GM13976 (cell line): ENCODE measurements around the gene MVB12B.

Source experiments
- DNase-seq: peaks from one replicate; pipeline ENCODE4 v3.0.0; 2012; ENCODE audit warnings: low spot score
- in situ Hi-C: fragments of 300-500 bp; cut with MboI; formaldehyde crosslinking; loops from one replicate; pipeline ENCODE4 v1.12.0; 2022; ENCODE audit warnings: low sequenced_read_pairs, mixed read lengths, inconsistent platforms; ENCODE audit not compliant: unreplicated experiment
- TF ChIP-seq, protein P1 (sequence below): IDR thresholded peaks from 2 replicates; pipeline ENCODE4 v1.5.1; 2012; ENCODE audit warnings: borderline replicate concordance, mild to moderate bottlenecking; ENCODE audit not compliant: insufficient read depth; ENCODE audit errors: extremely low read depth, missing control alignments, control extremely low read depth

MVB12B gene

DNA sequence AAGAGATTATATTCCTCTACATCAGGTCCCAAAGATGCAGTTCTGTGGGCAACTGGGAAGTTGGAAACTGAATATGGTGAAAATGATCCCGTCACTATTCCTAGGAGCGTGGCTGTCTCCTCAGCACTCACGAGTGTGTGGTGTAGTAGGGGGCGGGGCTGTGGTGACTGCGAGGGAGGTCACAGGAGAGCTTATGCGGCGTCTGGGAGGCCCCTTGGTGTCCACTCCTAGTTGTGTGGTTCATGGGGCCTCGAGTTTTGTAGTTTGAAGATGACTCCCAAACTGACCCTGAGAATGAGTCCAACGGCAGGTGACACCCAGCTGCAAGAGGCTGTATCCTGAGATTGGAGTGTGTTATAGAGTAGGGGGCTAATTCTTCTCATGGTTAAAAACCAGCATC is 68.2 kb downstream of the MVB12B start:
- TF ChIP-seq, protein P1, sequence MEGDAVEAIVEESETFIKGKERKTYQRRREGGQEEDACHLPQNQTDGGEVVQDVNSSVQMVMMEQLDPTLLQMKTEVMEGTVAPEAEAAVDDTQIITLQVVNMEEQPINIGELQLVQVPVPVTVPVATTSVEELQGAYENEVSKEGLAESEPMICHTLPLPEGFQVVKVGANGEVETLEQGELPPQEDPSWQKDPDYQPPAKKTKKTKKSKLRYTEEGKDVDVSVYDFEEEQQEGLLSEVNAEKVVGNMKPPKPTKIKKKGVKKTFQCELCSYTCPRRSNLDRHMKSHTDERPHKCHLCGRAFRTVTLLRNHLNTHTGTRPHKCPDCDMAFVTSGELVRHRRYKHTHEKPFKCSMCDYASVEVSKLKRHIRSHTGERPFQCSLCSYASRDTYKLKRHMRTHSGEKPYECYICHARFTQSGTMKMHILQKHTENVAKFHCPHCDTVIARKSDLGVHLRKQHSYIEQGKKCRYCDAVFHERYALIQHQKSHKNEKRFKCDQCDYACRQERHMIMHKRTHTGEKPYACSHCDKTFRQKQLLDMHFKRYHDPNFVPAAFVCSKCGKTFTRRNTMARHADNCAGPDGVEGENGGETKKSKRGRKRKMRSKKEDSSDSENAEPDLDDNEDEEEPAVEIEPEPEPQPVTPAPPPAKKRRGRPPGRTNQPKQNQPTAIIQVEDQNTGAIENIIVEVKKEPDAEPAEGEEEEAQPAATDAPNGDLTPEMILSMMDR = no peak
- in situ Hi-C loops = no loop called here
- no peak for DNase-seq

DNA sequence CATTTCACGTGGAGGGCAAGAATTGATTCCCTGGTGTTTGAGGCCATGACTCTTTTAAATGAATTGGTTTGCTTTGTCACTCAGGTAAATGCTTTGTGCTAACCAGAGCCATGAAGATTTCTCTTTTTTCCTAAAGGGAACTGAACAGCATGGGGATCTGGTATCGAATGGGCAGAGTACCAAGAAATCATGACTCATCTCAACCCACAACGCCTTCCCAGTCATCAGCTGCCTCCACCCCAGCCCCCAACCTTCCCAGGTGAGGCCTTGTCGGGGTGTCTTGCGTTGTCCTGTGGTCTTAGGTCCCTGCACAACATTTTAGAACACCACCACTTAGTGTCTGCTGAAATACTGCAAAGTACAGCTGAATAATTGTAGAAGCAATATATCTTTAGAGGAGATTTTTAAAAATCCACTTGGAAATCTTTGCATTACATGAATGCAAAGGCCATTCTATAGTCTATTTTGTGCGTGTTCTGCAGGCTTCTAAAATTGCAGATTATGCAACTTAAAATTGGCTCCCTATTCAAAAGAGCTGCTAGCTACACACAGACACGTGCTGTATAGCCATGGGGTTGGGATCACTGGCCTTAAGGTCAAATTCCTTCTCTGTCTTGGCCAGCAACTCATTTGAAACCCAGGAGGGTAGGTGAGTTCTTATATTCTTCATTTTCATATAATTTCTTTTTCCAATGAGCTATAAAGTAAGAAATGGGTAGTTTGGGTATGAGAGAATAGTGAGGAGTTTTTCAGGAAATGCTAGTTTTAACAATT is 69.0 kb downstream of the MVB12B start:
- in situ Hi-C loops = no loop called here
- TF ChIP-seq, protein P1 = no peak
- DNase-seq = no peak

- in situ Hi-C loops = no loop called here
- DNase-seq = peak; percentile 46
- TF ChIP-seq, protein P1 = no peak
Observed at GRCh38 chr9:126397056-126397455, 70.4 kb downstream of the MVB12B start.

DNA sequence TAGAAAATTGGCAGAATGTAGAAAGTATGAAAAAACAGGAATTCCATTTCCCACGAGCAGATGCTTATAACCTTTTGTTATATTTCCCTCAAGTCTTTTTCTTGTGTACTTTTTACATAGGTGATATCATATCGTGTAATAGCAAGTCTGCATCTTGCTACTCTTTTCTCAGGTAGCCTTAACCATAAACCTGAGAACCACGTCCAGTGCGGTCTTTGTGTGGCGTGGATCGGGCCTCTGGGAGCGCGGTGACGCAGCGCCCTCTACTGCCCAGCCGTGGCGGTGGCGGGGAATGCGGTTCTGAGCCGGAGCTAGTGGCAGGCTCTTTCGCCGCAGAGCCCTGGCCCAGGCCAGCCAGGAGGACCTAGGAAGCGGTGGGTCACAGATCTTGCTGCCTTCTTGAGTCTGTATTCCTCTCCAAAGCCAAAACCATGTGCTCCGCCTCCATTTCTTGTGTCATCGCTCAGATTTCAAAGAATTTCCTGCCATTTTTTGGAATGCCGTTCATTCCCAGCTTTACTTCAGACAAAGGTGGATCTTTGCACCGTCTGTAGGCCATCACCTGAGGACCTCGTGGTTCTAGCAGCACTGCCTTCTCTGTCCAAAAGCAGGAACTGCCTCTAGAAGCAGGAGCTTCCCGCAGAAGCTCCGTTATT is 71.9 kb downstream of the MVB12B start:
- TF ChIP-seq, protein P1 = peak; percentile 93
- DNase-seq = peak; percentile 87
- in situ Hi-C loops = no loop called here

GRCh38 chr9:126399251-126399650 is 72.6 kb downstream of the MVB12B start:
- in situ Hi-C loops = no loop called here
- no peak for DNase-seq
- TF ChIP-seq, protein P1 = no peak

GRCh38 chr9:126399789-126400188 is 73.2 kb downstream of the MVB12B start:
- TF ChIP-seq, protein P1 = no peak
- no peak for DNase-seq
- in situ Hi-C loops = loop anchor here (25.0 kb wide), 1 partner anchor 987 kb away; no protein-coding TSS in a partner anchor

- in situ Hi-C loops = loop anchor here (25.0 kb wide), 1 partner anchor 988 kb away; no protein-coding TSS in a partner anchor
- no peak for DNase-seq
- TF ChIP-seq, protein P1 = no peak
Observed at GRCh38 chr9:126400571-126400970, 73.9 kb downstream of the MVB12B start.
